ENCODE data around the gene RRP1.

Gene RRP1

DNA sequence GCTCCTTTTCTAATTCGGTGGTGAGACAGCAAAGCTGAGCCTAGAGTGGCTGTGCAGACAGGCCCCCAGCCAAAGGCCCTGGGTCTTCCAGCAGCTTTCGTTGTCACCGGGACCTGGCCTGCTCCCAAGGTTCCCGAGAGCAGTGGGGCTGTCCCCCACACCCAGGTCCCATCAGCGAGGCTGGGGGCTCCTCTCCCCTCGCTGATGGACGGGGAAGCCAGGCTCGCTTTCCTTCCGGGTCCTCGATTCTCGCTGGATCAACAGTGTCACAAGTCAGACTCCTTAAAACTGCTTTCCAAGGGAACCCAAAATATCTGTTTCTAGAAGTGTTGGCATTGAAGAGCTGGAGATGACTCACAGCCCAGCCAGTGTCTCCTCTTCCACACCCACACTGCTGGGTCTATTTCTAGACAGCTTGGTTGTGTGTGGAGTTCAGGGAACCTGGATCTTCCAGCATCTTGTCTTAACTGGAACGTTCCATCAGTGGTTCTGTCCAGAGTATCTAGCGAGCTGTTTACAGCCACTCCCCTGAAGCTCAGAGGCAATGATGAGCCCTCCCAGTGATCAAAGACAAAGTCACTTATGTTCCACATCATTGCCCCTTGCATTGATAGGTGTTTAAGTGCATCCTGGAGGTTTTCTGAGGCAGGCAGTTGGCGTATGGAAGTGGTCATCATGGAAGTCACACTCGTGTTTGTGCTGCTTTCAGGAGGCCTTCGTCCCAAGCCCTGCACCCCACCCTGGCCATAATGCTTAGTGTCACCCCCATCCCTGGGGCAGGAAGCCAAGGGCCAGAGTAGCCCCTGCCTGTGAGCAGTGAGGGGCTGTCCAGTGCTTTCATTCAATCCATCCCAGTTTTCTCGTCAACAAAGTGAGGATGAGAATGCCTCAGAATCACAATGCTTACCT, 35.2 kb downstream of the RRP1 start:
- no peak overlapping the region for H3K27ac ChIP-seq
- TF ChIP-seq, protein P1, sequence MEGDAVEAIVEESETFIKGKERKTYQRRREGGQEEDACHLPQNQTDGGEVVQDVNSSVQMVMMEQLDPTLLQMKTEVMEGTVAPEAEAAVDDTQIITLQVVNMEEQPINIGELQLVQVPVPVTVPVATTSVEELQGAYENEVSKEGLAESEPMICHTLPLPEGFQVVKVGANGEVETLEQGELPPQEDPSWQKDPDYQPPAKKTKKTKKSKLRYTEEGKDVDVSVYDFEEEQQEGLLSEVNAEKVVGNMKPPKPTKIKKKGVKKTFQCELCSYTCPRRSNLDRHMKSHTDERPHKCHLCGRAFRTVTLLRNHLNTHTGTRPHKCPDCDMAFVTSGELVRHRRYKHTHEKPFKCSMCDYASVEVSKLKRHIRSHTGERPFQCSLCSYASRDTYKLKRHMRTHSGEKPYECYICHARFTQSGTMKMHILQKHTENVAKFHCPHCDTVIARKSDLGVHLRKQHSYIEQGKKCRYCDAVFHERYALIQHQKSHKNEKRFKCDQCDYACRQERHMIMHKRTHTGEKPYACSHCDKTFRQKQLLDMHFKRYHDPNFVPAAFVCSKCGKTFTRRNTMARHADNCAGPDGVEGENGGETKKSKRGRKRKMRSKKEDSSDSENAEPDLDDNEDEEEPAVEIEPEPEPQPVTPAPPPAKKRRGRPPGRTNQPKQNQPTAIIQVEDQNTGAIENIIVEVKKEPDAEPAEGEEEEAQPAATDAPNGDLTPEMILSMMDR (conservative IDR thresholded peaks at IDR 0.05), result no peak
- no peak for TF ChIP-seq ZFX (IDR thresholded peaks at IDR 0.05)

DNA sequence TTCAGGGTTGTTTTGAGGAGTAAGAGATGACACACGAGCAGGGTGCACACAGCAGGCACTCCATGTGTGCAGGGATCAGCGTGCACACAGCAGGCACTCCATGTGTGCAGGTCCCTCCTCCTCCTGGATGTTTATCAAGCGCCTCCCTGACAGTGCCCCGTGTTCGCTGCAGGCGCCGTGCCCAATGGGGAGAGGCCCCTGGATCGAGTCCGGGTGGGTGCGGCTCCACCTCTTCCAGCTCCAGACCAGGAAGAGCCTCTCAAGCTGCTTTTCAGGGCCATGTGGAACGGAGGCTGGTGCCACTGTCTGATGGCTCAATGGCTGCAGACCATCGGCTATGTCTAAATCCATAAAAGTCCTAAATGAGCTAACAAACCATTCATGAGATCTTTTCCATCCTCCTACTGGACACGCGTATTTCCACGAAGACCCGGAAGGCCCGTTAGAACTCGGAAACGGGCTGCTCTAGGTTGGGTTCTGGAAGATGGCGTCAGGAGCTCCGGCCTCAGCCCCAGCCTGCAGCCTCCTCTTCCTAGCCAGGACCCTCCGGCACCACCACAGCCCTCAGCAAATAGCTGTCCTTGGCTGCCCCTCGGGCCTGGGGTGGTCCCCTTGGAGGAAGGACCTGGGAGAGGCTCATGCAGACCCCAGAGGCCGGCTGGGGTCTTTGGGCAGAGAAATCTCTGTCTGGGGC, 36.0 kb downstream of the RRP1 start:
- no peak overlapping the region for H3K27ac ChIP-seq
- TF ChIP-seq ZFX (IDR thresholded peaks at IDR 0.05), result no peak
- TF ChIP-seq, protein P1 (conservative IDR thresholded peaks at IDR 0.05), result no peak

DNA sequence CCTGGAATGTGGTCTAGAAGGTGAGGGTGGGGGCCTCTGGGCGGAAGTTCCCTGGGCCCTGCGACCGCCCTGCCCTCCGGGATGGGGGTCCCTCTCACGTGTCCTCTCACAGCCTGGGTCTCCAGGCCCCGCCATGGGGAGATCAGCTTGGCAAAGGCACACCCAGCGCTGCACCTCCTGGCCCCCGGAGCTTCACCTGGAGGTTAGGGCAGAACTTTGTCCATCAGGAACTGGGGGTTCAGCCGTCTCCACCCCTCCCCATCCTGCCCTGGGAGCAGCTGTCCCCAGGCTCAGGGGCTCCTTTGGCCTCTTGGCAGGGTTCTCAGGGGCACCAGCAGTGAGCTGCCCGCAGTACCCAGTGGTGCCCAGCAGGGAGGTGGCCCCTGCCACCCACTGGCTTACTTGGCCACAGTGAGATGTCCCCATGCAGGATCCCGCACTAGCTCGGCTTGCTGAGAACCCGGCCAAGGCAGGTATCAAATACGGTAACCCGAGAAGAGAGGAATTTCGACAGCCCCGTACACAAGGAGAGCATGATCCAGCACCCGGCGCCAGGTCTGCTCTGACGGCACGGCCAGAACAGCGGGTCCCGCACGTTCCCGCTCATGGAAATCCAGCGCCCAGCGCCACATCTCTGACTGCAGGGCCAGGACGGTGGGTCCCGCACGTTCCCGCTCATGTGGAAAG, 36.7 kb downstream of the RRP1 start:
- TF ChIP-seq, protein P1 (conservative IDR thresholded peaks at IDR 0.05), result no peak; the same call in 1 of the 2 replicates
- TF ChIP-seq ZFX (IDR thresholded peaks at IDR 0.05), result no peak
- H3K27ac ChIP-seq, result no peak overlapping the region

DNA sequence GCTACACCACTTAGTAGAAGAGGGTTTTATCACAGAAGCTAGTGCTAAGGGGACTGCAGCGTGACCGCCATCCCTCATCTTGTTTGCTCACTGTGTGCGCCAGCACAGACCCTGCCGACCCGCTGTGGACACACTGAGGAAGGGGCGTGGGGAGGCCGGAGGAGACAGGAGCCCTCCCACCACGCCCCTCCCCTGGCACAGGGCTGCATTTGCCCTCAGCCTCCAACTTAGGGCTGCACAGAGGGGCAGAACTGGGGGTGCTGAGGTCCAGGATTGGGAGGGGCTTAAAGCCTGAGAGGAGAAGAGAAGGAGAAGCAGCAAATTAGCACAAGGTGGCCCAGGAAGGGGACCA, 37.2 kb downstream of the RRP1 start:
- no peak overlapping the region for H3K27ac ChIP-seq
- TF ChIP-seq ZFX (IDR thresholded peaks at IDR 0.05), result no peak

GRCh38 chr21:43827015-43827611, 37.7 kb downstream of the RRP1 start:
- H3K27ac ChIP-seq, result no peak overlapping the region
- TF ChIP-seq, protein P1 (conservative IDR thresholded peaks at IDR 0.05), result no peak
- TF ChIP-seq ZFX (IDR thresholded peaks at IDR 0.05), result no peak

- H3K27ac ChIP-seq, result no peak overlapping the region
- TF ChIP-seq ZFX (IDR thresholded peaks at IDR 0.05), result no peak
- TF ChIP-seq, protein P1 (conservative IDR thresholded peaks at IDR 0.05), result no peak
Observed at GRCh38 chr21:43829161-43829560, 39.8 kb downstream of the RRP1 start.

DNA sequence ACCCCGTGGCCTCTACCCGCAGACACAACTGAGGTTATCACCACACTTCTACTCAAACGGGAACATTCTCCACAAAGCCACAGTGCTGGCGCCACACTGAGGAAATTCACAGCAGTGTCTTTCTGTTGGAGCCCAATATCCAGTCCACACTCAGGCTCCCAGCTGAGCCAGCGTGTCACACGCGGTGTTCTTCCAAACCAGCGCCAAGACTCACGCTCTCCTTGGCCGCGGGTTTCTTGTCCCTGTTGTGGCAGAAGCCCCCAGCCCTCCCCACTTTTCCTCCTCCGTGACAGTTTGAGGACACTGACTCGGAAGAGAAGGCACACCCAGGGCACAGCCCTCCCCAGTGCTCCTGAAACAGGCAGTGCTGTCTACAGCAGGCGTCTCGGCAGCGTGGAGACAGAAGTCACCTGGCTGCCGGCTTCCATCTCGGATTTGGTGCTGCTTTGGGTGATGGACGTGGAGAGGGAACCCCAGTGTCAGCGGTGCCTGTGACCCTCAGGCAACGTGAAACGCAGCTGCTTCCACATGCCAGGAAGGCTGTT, 40.3 kb downstream of the RRP1 start:
- no peak overlapping the region for H3K27ac ChIP-seq
- TF ChIP-seq, protein P1 (conservative IDR thresholded peaks at IDR 0.05), result no peak; the same call in 1 of the 2 replicates
- TF ChIP-seq ZFX (IDR thresholded peaks at IDR 0.05), result no peak

All from C4-2B (cell line).